Muscle of back (tissue), 11 donors: ENCODE data around the gene OTOF. TPM values are rescaled to one million over a fixed set of nuclear protein-coding genes. Genes with fewer than 3 reads are reported as not detected.

Source experiments
- DNase-seq, 3 donors: peaks; one replicate each; pipeline versions ENCODE4 v3.0.0 to v3.0.0-alpha.2; 2013
- polyA plus RNA-seq, 10 donors: library from polyadenylated mRNA; unstranded; fragments of 120-200 nt; gene quantifications; one replicate each; pipeline ENCODE4 v1.2.1, GENCODE V29; 2013; ENCODE audit not compliant: insufficient read length in 10 of 10

Gene OTOF
- polyA plus RNA-seq, 10 donors, result 10.4 to 32.8 (median 19.3) TPM

- DNase-seq, result no peak
Observed at GRCh38 chr2:26412091-26412673, 65.7 kb downstream of the OTOF start.

- DNase-seq, result no peak
Observed at GRCh38 chr2:26411419-26411818, 66.5 kb downstream of the OTOF start.

GRCh38 chr2:26410764-26411243 lies 67.1 kb downstream of the OTOF start:
- no peak for DNase-seq

GRCh38 chr2:26409785-26410184 lies 68.1 kb downstream of the OTOF start:
- no peak for DNase-seq

- no peak for DNase-seq
Observed at GRCh38 chr2:26407526-26407925, 70.4 kb downstream of the OTOF start.

Other genes starting within 250 kb of the OTOF start
- gene HADHA, start 233.5 kb downstream of the OTOF start, polyA plus RNA-seq, result 100 to 1,000 TPM; 176 to 240 (median 200) TPM
- gene HADHB, start 233.2 kb downstream of the OTOF start, polyA plus RNA-seq, result 100 to 1,000 TPM in 7 of 10 donors, 10 to 100 TPM in 3; 90.7 to 118 (median 107) TPM
- 10 to 100 TPM in 6 of 10 donors, 1 to 10 TPM in 4; 7.1 to 13.9 (median 11.5) TPM for gene SELENOI, start 132.0 kb downstream of the OTOF start, polyA plus RNA-seq
- gene ADGRF3, start 131.3 kb downstream of the OTOF start, polyA plus RNA-seq, result under 1 TPM; 0.18 to 0.62 (median 0.27) TPM
- gene DRC1, start 76.2 kb downstream of the OTOF start, polyA plus RNA-seq, result under 1 TPM in 7 of 10 donors, not detected in 3; 0.10 to 0.28 (median 0.19) TPM
- gene CIB4, start 163.2 kb upstream of the OTOF start, polyA plus RNA-seq, result not detected
- gene KCNK3, start 214.6 kb upstream of the OTOF start, polyA plus RNA-seq, result 1 to 10 TPM in 8 of 10 donors, under 1 TPM in 2; 0.60 to 1.8 (median 1.2) TPM